NCI-H69 (cell line): ENCODE data around the gene OPHN1.

Experiments used
- DNase-seq: peaks from one replicate; lab custom pipeline; 2025; lab: John Stamatoyannopoulos, UW

The OPHN1 gene

GRCh38 chrX:68433155-68433980 is at the start of gene OPHN1:
Gene OPHN1 (minus strand): TSS chrX:68433495. CDS start chrX:68433020, 475 bp downstream.
- peak; percentile 40 for DNase-seq

DNA sequence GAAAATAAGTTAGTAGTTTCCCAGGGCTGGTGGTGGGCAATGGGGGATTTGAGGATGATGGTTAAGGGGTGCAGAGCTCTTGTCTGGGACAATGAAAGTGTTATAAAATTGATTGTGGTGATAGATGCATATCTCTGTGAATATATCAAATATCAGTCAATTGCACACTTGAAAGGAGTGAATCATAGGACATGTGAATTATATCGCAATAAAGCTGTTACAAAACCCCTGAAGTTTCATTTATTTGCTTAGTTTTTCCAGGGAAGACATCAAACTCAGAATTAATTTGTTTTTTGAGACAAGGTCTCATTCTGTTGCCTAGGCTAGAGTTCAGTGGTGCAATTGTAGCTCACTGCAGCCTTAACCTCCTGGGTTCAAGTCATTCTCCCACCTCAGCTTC is 47.7 kb upstream of the OPHN1 start:
- DNase-seq, result no peak

- DNase-seq, result no peak
Observed at GRCh38 chrX:68464796-68465195, 31.5 kb upstream of the OPHN1 start.

DNA sequence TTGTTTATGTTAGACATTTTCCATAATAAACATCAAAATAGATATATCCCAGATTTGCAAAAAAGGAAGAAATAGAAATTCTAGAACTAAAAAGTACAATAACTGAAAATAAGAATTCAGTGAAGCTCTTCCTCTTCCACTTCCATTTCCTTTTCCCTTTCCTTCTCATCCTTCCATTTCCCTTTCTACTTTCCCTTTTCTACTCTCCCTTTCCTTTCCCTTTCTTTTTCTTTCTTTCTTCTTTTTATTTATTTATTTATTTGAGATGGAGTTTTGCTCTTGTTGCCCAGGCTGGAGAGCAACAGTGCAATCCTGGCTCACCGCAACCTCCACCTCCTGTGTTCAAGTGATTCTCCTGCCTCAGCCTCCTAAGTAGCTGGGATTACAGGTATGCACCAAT is 30.6 kb upstream of the OPHN1 start:
- no peak for DNase-seq

DNA sequence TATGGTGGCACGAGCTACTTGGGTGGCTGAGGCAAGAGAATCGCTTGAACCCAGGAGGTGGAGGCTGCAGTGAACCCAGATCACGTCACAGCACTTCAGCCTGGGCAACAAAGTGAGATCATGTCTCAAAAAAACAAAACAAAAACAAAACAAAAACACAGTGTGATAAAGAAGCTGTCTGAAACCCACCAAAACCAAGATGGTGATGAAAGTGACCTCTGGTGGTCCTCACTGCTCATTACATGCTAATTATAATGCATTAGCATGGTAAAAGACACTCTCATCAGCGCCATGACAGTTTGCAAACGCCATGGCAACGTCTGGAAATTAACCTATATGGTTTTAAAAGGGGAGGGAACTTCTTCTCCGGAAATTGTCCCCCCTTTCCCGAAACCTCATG is 29.4 kb upstream of the OPHN1 start:
- peak; percentile 37 for DNase-seq

- DNase-seq, result no peak
Observed at GRCh38 chrX:68462197-68462596, 28.9 kb upstream of the OPHN1 start.

GRCh38 chrX:68461576-68461975 is 28.3 kb upstream of the OPHN1 start:
- DNase-seq, result no peak

DNA sequence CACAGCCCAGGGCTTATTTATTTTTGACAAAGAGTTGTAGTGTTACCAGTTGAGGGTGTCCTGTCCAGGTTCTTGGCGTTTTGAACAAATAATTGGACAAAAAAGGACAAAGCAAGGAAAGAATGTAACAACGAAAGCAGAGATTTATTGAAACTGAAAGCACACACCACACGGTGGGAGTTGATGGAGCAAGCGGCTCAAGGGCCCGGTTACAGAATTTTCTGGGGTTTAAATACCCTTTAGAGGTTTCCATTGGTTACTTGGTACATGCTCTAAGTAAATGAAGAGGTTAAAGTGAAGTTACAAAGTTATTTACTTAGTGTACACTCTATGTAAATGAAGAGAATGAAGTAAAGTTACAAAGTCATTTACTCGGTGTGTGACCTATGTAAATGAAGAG is 27.8 kb upstream of the OPHN1 start:
- peak; percentile 0 for DNase-seq

GRCh38 chrX:68455151-68455510 is 21.8 kb upstream of the OPHN1 start:
- no peak for DNase-seq

GRCh38 chrX:68454476-68455150 is 21.3 kb upstream of the OPHN1 start:
- peak; percentile 1 for DNase-seq

DNA sequence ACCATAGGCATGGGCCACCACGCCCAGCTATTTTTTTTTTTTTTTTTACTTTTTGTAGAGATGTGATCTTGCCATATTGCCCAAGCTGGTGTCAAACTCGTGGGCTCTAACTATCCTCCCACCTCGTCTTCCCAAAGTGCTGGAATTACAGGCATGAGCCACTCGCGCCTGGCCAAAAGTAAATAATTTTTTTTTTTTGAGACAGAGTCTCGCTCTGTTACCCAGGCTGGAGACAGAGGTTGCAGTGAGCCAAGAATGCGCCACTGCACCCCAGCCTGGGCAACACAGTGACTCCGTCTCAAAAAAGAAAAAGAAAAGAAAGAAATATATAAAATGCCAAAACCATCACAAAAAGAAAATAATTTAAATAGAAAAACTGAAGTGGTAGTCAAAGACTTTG is 18.4 kb upstream of the OPHN1 start:
- no peak for DNase-seq

DNA sequence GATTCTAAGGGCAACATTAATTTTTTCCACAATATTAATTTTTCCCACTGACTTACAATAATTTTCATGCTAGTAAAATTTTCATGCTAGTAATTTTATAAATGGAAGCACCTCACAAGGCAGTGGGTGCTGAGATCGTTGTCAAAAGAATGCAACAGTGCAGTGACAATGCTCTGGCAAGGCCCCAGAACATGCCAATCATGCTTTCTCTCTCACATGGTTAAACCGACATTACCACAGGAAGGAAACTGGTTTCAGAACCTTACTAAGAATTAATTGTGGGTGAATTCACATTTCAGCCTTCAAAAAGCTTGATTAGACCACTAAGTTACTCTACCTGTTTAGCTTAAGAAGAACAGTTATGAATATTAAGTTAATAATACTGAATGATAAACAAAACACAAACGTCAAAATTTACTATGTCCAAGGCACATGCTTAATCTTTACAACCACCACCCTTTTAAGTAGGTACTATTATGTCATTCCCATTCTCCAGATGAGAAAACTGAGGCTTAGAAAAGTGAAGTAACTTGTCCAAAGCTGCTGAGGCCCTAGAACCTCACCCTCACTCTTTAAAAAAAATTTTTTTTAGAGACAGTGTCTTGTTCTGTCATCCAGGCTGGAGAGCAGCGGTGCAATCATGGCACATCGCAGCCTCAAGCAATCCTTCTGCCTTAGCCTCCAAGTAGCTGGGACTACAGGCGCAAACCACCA is 10.0 kb upstream of the OPHN1 start:
- DNase-seq, result no peak

DNA sequence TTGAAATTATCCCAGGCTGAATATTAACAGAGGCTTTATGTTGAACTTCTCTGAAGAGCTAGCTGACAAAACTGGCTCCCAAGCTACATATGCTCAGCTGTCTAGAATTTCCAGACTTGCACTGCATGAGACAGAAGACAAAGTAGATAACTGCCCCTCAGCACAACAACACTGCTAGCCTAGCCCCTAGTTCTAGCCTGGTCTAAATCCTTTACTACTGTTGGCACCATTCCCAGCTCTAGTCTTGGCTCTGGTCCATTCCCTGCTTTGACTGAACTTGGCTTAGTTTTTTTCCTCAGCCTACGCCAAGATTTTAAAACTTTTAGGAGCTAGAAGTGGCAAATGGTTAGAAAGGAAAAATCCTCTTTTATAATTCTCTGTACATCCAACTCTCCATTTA is 7.6 kb upstream of the OPHN1 start:
- peak; percentile 31 for DNase-seq

DNA sequence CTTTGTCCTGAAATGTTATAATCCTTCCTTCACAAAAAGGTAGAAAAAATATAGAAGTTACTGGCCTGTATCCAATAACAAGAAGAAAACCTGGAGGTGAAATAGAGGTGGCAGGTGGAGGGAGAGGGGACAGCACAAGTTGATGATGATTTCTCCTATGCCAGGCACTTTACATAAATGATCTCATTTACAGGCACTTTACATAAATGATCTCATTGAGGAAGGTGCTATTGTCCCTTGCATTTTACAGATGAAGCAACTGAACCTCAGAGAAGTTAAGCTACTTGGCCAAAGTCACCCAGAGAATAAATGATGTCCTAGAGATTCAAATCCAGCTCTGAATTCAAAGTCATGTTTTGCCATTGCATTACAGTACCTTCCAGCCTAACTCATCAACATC is 7.1 kb upstream of the OPHN1 start:
- no peak for DNase-seq

- DNase-seq, result no peak
Observed at GRCh38 chrX:68439341-68439740, 6.0 kb upstream of the OPHN1 start.

- DNase-seq, result no peak
Observed at GRCh38 chrX:68438575-68438974, 5.3 kb upstream of the OPHN1 start.

DNA sequence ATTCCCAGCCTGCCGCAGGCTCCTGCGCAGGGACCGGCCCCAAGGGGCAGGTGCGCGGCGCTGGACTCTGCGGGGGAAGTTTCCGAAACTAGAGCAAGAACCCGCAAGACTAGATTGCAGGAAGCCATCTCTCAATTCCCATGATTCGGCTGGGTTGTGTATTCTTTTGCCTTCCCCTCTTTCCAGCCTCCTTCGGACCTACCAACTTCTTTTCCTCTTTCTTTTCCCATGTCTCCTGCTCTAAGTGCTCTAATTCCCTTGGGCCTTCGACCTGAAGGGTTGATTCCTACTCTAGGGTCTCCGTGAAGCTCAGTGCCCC is 645 bp upstream of the OPHN1 start:
- peak; percentile 9 for DNase-seq

DNA sequence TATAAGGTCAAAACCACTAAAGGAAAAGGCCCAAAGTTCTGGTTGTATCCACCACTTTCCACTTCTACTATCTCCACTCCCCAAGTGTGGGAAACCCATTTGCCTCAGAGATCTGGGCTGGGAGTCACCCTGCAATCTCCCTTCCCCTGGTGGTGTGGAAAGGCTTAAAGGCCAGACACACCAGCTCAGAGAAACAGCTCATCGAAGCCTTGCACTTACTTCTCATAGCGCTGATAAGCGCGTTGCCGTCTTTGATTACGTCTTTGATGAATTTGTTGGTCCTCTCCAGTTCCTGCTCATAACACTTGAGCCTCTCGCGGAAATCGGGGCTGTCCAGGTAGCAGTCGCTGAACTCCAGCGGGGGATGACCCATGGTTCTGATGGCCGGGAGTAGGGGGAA is 647 bp downstream of the OPHN1 start:
- no peak for DNase-seq

GRCh38 chrX:68431836-68432235 is 1.5 kb downstream of the OPHN1 start:
- DNase-seq, result no peak

- DNase-seq, result no peak
Observed at GRCh38 chrX:68429216-68429615, 4.1 kb downstream of the OPHN1 start.

DNA sequence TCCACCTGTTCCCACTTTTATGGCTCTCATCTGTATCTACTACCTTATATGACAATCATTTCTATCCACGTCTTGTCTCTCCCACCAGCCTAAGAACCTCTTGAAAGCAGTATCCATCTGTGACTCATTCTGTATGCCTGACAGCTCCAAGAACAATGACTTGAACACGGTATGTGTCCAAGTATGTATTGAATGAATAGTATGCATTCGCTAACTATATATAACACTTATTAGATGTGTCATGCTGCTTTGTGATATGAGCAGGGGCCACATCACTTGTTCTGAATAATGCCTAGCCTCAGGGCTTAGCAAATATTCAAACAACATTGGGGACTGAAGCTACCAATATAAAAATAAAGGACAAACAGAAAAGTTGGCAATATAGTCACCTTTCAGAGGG is 4.9 kb downstream of the OPHN1 start:
- DNase-seq, result peak; percentile 1

DNA sequence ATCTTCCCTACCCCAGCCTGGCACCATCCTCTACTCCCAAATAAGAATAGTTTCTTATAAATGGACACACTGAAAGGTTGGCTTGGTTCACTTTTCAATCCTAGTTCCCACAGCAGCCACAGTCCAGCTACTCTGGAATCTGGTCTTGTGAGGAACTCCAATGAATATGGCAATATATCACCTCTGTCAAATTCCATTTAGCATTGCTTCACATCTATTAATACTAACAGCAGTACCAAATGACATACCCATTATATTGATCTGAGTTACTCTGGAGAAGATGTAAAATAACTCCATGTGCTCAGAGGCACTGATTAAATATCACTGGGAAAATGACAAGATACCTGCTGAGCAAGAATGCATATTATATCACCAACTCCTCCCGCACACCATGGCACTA is 8.6 kb downstream of the OPHN1 start:
- DNase-seq, result no peak

- no peak for DNase-seq
Observed at GRCh38 chrX:68422478-68422877, 10.8 kb downstream of the OPHN1 start.
